ENCODE data around the gene TMEM243.
"Not testable (repeated sequence)": the region's sequence is repeated elsewhere in the genome, so short reads cannot be mapped to it uniquely, and the experiment has no call there.

Gene TMEM243

GRCh38 chr7:87209295-87209924 lies 10.1 kb downstream of the TMEM243 start:
- no peak for DNase-seq

- no peak for DNase-seq
Measured at GRCh38 chr7:87206361-87206760, 13.2 kb downstream of the TMEM243 start.

- not testable (repeated sequence) for DNase-seq
Measured at GRCh38 chr7:87205701-87206100, 13.8 kb downstream of the TMEM243 start.

GRCh38 chr7:87204933-87205332 lies 14.6 kb downstream of the TMEM243 start:
- DNase-seq, result no peak

DNA sequence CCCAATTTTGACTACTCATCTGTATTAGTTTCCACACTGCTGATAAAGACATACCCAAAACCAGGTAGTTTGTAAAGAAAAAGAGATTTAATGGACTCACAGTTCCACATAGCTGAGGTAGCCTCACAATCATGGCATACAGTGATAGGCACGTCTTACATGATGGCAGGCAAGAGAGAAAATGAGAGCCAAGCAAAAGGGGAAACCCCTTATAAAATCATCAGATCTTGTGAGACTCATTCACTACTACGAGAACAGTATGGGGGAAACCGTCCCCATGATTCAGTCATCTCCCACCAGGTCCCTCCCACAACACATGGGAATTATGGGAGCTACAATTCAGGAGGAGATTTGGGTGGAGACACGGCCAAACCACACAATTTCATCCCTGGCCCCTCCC lies 15.6 kb downstream of the TMEM243 start:
- not testable (repeated sequence) for DNase-seq

DNA sequence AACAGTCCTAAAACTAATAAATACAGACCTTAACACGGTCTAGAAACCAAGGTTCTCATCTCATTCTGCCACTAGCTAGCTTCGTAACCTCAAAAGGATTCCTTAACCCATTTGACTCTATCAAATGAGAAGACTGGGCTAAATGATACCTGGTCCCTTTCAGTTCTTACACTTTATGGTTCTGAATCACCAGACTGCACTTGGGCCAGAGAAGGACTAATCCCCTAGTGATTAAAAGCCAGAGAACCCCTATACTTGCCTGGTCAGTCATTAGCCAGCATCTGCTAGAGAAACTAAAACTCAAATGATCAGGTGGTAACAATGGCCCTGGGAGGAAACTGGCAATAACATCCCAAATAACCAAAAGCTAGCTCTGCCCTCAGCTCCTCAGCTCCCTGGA lies 16.8 kb downstream of the TMEM243 start:
- no peak for DNase-seq

DNA sequence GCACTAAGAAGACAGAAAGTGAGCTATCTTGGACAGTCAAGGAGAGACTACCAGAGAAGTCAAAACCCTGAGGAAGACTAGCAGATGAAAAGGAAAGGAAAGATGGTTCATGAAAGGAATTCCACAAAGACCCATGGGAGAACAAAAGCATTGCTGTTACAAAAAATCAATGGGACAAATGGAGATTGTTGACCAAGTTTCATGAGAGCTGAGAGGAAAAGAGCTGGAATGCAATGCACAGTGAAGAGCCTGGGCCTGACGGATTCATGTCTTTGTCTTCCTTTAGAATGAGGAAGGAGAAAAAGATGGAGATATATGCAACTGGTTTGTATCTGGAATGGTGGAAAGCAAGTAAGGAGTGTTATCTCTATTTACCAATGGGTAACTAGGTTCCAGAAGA lies 17.3 kb downstream of the TMEM243 start:
- DNase-seq, result no peak

DNA sequence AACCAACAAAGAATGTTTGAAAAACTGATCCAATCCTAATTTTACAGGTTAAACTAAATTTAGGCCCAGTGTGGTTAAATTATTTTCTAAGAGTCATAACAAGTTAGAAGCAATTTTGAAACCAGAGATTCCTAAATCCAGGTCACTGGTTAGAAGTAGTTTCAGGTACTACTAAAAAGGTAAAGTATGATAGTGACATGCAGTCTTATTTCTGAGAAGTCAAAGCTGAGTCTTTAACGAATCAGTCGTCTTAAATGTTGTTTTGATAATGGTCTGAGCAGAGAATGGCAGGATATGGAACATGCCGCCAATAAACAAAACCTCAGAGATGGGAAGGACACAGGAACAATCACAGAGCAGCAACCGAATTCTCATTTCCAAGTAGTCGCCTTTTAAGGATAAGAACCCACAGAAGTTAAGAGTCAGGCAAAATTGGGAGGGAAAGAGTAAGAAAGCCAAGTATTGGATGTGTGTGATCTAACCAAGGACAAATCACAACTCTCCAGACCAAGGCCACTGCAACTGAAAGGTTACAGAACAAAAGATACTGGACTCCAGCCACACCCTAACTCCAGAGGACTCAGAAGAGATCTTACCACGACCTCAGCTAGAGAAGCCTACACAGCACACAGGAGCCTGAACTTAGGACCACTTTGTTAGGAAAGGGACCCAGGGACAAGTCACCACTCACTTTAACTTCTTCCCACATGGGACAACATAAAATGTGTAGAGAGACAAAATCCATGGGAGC lies 19.7 kb downstream of the TMEM243 start:
- no peak for DNase-seq

DNA sequence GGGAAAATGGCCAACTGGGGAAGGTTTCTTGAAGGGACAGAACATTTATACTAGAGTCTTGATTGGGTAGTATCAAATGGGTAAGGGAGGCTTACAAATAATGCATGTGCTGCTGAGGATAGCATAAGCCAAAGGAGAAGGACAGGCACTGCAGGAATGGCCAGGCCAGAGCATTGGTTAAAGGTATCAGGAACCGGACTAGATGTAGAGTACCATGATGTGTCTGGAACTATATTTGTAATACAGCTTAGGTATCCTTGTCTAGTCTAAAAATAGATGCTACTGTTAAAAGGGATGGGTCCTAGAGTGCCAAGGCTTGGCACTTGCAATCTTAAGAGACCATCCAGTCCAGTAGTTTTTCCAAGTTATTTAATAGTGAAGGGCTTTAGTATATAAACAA lies 20.3 kb downstream of the TMEM243 start:
- no peak for DNase-seq

GRCh38 chr7:87193912-87194311 lies 25.6 kb downstream of the TMEM243 start:
- no peak for DNase-seq

- no peak for DNase-seq
Measured at GRCh38 chr7:87192784-87193487, 26.6 kb downstream of the TMEM243 start.

DNA sequence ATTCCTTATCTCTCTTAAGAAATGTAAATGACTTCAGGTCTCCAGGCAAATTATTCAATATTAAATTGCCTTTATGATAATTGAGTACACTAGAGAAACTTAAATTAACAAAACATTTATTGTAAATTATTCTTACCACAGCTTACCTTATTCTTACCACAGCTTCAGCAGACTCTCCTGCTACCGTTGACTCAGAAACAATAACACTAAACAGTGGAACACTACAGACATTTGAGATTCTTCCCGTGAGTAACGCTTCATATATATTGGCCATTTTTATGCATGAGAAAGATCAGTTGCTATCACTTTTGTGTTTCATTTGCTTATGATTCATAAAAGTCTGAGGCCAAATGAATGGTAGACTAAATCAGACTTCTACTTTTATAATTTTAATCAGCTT lies 28.7 kb downstream of the TMEM243 start:
- no peak for DNase-seq

DNA sequence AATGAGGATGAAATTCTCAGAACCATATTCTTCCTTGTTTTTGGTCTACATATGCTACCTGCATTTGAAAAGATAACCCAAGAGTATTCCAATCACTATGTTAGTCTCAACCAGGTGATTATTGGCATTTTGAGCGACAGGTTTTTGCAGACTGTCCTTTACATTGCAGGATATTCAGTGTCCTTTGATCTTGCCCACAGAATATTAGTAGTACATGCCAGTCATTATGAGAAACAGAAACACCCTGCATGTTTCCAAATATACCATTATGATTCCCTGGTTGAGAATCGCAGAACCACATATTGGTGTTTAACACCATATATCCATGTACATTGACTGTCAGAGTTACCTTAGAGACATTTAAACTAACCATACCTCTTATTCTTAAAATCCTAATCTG lies 30.6 kb downstream of the TMEM243 start:
- DNase-seq, result no peak

- DNase-seq, result no peak
Measured at GRCh38 chr7:87187120-87187519, 32.4 kb downstream of the TMEM243 start.

DNA sequence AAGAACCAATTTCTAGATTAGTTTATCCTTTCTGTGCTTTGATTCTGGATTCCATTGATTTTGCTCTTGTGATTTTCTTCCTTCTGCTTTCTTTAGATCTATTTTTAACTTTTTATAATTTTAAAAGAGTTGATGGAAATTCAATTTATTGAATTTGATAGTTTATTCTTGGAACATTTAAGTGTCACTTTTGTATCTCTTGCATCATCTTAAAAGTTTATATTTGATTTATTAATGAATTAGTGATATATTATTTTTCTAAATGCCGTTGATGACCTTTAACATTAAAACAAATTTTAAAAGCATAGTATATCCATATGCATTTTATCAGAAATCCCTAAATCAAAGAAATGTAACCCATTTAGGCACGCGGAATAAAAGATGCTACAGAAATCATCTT lies 40.4 kb downstream of the TMEM243 start:
- DNase-seq, result no peak

- no peak for DNase-seq
Measured at GRCh38 chr7:87178320-87178719, 41.2 kb downstream of the TMEM243 start.

DNA sequence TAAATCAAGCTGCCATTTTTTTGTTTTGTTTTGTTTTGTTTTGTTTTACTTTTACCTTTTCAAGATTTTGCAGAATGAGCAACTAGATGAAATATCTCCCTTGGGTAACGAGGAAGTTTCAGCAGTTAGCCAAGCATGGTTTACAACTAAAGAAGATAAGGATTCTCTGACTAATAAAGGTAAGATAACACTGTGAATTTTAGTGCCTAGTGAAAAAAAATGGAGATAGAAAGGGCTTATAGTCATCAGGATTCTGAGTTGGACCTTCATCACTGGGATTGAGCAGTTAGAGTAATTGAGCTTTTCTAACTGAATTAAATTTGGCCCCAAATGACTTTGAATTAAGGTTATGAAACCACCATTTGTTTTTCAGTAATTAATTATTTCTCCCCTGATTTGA lies 46.1 kb downstream of the TMEM243 start:
- no peak for DNase-seq

DNA sequence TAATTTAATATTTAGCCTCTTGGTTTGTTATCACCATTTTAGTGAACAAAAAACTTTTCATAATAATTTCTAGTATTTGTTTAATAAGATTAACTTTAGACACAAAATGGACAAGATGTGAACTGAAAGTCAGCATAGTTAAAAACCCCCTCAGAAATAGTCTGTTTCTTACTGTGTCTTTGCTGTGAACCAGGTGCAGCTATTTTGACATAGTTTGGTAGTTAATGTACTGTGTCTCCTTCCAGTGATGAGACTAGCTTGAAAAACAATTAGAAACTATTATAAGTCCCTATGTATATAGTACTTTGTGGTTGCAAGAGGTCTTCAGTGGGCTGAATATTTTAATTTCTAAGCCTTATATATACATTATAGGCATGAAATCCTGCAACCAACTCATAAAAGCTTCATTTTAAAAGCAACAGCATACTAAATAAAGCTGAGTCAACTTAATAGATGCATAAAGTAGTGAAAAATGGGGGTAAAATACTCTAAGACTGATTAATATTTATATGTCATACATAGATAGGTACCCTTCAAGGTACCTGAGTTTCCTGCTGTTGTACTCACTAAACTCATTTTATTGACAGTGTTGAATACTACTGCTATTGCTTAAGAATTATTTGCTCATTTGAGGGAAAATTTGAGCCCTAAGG lies 48.1 kb downstream of the TMEM243 start:
- no peak for DNase-seq

DNA sequence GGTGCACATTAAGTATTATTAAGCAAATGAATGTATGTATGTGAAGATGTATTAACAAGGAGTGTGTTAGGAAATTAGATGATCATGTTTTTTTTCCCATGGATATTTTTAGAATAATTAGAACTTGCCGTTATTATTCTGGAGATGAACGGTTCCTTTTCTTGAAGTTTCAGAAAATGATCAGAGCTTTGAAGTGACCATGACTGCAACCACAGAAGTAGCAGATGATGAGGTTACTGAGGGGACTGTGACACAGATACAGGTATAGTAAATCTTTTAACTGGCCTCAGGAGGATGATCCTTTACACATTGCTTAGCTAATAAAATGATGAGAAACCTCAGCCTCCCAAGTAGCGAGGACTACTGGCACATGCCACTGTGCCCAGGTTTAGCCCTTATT lies 48.7 kb downstream of the TMEM243 start:
- DNase-seq, result no peak

- DNase-seq, result no peak
Measured at GRCh38 chr7:87164433-87164832, 55.1 kb downstream of the TMEM243 start.

- DNase-seq, result no peak
Measured at GRCh38 chr7:87159538-87159937, 60.0 kb downstream of the TMEM243 start.

- no peak for DNase-seq
Measured at GRCh38 chr7:87156709-87157108, 62.8 kb downstream of the TMEM243 start.

GRCh38 chr7:87155788-87156187 lies 63.7 kb downstream of the TMEM243 start:
- no peak for DNase-seq

- DNase-seq, result no peak
Measured at GRCh38 chr7:87154569-87154968, 65.0 kb downstream of the TMEM243 start.
